Liver (tissue), 9 donors: ENCODE measurements around the gene GTF2E1. TPM values are rescaled to one million over a fixed set of nuclear protein-coding genes. Genes with fewer than 3 reads are reported as not detected.

Experiments used
- DNase-seq: peaks from one replicate; pipeline ENCODE4 v3.0.0-alpha.2; 2017; ENCODE audit warnings: low spot score
- H3K27ac ChIP-seq, 2 donors: one replicate each; pipeline ENCODE4 v1.7.0; 2013; ENCODE audit warnings: inconsistent platforms in 2 of 2, low read length in 2 of 2, control low read depth in 1 of 2, low read depth in 1 of 2, mild to moderate bottlenecking in 1 of 2
- H3K27me3 ChIP-seq, 4 donors: one replicate each; pipeline versions ENCODE4 v1.6.1 to v1.7.0; 2013; ENCODE audit warnings: low read length in 3 of 4, inconsistent platforms in 1 of 4, mild to moderate bottlenecking in 1 of 4, moderate library complexity in 1 of 4; ENCODE audit not compliant: control insufficient read depth in 4 of 4, insufficient read depth in 4 of 4
- H3K36me3 ChIP-seq, 4 donors: one replicate each; pipeline versions ENCODE4 v1.6.1 to v1.7.0; 2013; ENCODE audit warnings: low read length in 3 of 4, mild to moderate bottlenecking in 3 of 4, low read depth in 1 of 4, moderate library complexity in 1 of 4; ENCODE audit not compliant: control insufficient read depth in 4 of 4, insufficient read depth in 3 of 4
- H3K4me1 ChIP-seq, 4 donors: one replicate each; pipeline versions ENCODE4 v1.6.1 to v1.7.0; 2013; ENCODE audit warnings: low read length in 3 of 4, mild to moderate bottlenecking in 3 of 4, moderate library complexity in 1 of 4; ENCODE audit not compliant: control insufficient read depth in 4 of 4, insufficient read depth in 4 of 4
- H3K4me3 ChIP-seq, 3 donors: one replicate each; pipeline versions ENCODE4 v1.6.1 to v1.7.0; 2013; ENCODE audit warnings: low read length in 3 of 3, control low read depth in 1 of 3, low read depth in 1 of 3, mild to moderate bottlenecking in 1 of 3
- H3K9ac ChIP-seq, 2 donors: one replicate each; pipeline ENCODE4 v1.7.0; 2013; ENCODE audit warnings: low read length in 2 of 2, mild to moderate bottlenecking in 2 of 2, moderate library complexity in 2 of 2, control low read depth in 1 of 2, low read depth in 1 of 2
- H3K9me3 ChIP-seq, 4 donors: one replicate each; pipeline versions ENCODE4 v1.6.1 to v1.7.0; 2013; ENCODE audit warnings: low read length in 3 of 4; ENCODE audit not compliant: control insufficient read depth in 4 of 4
- CTCF ChIP-seq: fragments of 150-350 bp; IDR thresholded peaks from 2 replicates; pipeline ENCODE4 v1.5.1; 2017; ENCODE audit warnings: improper control_type of control experiment, low read depth, low read length; ENCODE audit not compliant: missing input control
- EGR1 ChIP-seq, 2 donors: IDR thresholded peaks; 2 replicates each; pipeline ENCODE4 v1.6.1; 2016 to 2018; ENCODE audit warnings: antibody characterized with exemption in 2 of 2, low read depth in 2 of 2
- FOXA1 ChIP-seq: IDR thresholded peaks from 2 replicates; pipeline ENCODE4 v1.6.1; 2016; ENCODE audit warnings: antibody characterized with exemption
- FOXA2 ChIP-seq: IDR thresholded peaks from 2 replicates; pipeline ENCODE4 v1.6.1; 2016; ENCODE audit warnings: antibody characterized with exemption
- HNF4A ChIP-seq, 2 donors: conservative IDR thresholded peaks; 2 replicates each; pipeline ENCODE4 v1.6.1; 2016; ENCODE audit warnings: antibody characterized with exemption in 2 of 2, mild to moderate bottlenecking in 2 of 2
- HNF4G ChIP-seq: IDR thresholded peaks from 2 replicates; pipeline ENCODE4 v1.6.1; 2016; ENCODE audit warnings: antibody characterized with exemption
- NR2F2 ChIP-seq: IDR thresholded peaks from 2 replicates; pipeline ENCODE4 v1.6.1; 2016; ENCODE audit warnings: antibody characterized with exemption
- RAD21 ChIP-seq, 2 donors: IDR thresholded peaks; 2 replicates each; pipeline ENCODE4 v1.6.1; 2016; ENCODE audit warnings: antibody characterized with exemption in 2 of 2, mild to moderate bottlenecking in 2 of 2
- REST ChIP-seq: IDR thresholded peaks from 2 replicates; pipeline ENCODE4 v1.6.1; 2016; ENCODE audit warnings: antibody characterized with exemption, mild to moderate bottlenecking
- SP1 ChIP-seq: IDR thresholded peaks from 2 replicates; pipeline ENCODE4 v1.6.1; 2018; ENCODE audit warnings: antibody characterized with exemption, mild to moderate bottlenecking
- TAF1 ChIP-seq: conservative IDR thresholded peaks from 2 replicates; pipeline ENCODE4 v1.6.1; 2016; ENCODE audit warnings: antibody characterized with exemption, mild to moderate bottlenecking
- WGBS: extraction: QIAGEN DNeasy Blood & Tissue Kit; methylation state at CpG from one replicate; pipeline ENCODE4 v1.1.7; 2013; 5-methylcytosine and 5-hydroxymethylcytosine counted together
- polyA plus RNA-seq, 2 donors: library from polyadenylated mRNA; stranded (reverse) in 1 of 2; unstranded in 1 of 2; fragments of 200-250 nt in 1 of 2; fragments of >200 nt in 1 of 2; fragmentation: Nextera tagmentation in 1 of 2; extraction: Ambion mirVana in 1 of 2; gene quantifications; one replicate each; pipeline versions ENCODE4 v1.2.1 to v1.2.3, GENCODE V29; 2013 to 2015
- total RNA-seq, 2 donors: library from RNA; depleted of rRNA; stranded (reverse); fragments of >200 nt; gene quantifications; one replicate each; pipeline ENCODE4 v1.2.3, GENCODE V29; 2014
- TF ChIP-seq, protein P1 (sequence below): IDR thresholded peaks from 2 replicates; pipeline ENCODE4 v1.6.1; 2016; ENCODE audit warnings: antibody characterized with exemption
- TF ChIP-seq, protein P2 (sequence below): IDR thresholded peaks from 2 replicates; pipeline ENCODE4 v1.6.1; 2016; ENCODE audit warnings: antibody characterized with exemption
- donor health status: healthy.
- donor health status: healthy.
- donor health status: healthy.
- donor health status: healthy.
- donor health status: healthy.

Gene GTF2E1
- total and polyA plus RNA-seq, 4 donors = 2.3 to 9.5 (median 3.9) TPM

- WGBS = 96% methylated on average over 1 of the region's 1 CpG
- DNase-seq = no peak
- peaks cover 0 to 15% (median 12%) of the 10 kb centered on the region in 4 donors for H3K4me1 ChIP-seq
- H3K9ac ChIP-seq = no peak overlapping the region
- no peak overlapping the region for H3K27ac ChIP-seq
- H3K9me3 ChIP-seq = no peaks in the 10 kb centered on the region
- H3K4me3 ChIP-seq = no peak overlapping the region
- H3K36me3 ChIP-seq = no peaks in the 10 kb centered on the region
- no peaks in the 10 kb centered on the region for H3K27me3 ChIP-seq
- TF ChIP-seq SP1 = no peak
- TF ChIP-seq, protein P1, sequence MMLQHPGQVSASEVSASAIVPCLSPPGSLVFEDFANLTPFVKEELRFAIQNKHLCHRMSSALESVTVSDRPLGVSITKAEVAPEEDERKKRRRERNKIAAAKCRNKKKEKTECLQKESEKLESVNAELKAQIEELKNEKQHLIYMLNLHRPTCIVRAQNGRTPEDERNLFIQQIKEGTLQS = no peak
- no peak for TF ChIP-seq FOXA2
- TF ChIP-seq HNF4G = no peak
- no peak for TF ChIP-seq EGR1 (IDR thresholded peaks at IDR 0.05; ENCODE audit: low read depth in 2 of 2)
- no peak for TF ChIP-seq RAD21 (IDR thresholded peaks at IDR 0.05)
- no peak for TF ChIP-seq REST
- TF ChIP-seq TAF1 = no peak
- TF ChIP-seq FOXA1 = no peak
- TF ChIP-seq NR2F2 = no peak
Measured at GRCh38 chr3:120762615-120763014, 20.1 kb downstream of the GTF2E1 start.

DNA sequence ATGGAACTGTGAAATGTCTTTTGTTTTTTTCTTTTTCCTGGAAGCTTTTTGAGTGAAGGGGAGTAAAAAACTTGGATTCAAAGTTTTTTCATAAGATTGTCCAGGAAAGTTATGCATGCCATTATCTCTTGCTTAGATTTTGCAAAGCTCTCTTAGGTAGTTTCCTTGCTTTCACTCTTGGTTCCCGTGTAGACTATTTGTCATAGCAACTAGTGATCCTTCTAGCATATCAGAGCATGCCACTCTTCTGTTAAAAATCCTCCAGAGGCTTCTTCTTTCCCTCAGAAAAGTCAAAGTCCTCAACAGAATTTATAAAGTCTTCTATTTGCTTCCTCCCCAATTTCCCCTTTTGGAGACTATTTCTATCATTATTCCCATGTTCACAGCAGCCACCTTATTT lies 21.1 kb downstream of the GTF2E1 start:
- Histone ChIP-seq H3K27me3 (no peaks in the 10 kb centered on the region), H3K9ac (no peak overlapping the region), H3K4me1 (peaks cover 0 to 15% (median 12%) of the 10 kb centered on the region in 4 donors), H3K4me3 (no peak overlapping the region), H3K9me3 (no peaks in the 10 kb centered on the region), H3K27ac (no peak overlapping the region), H3K36me3 (no peaks in the 10 kb centered on the region)
- WGBS = 72% methylated on average over 1 of the region's 1 CpG
- TF ChIP-seq RAD21 (IDR thresholded peaks at IDR 0.05) (no peak), FOXA2 (no peak), HNF4A (conservative IDR thresholded peaks at IDR 0.05) (no peak), NR2F2 (no peak), EGR1 (IDR thresholded peaks at IDR 0.05; ENCODE audit: low read depth in 2 of 2) (no peak), CTCF (no peak), REST (no peak), TAF1 (no peak)
- TF ChIP-seq, protein P1 = no peak
- TF ChIP-seq, protein P2, sequence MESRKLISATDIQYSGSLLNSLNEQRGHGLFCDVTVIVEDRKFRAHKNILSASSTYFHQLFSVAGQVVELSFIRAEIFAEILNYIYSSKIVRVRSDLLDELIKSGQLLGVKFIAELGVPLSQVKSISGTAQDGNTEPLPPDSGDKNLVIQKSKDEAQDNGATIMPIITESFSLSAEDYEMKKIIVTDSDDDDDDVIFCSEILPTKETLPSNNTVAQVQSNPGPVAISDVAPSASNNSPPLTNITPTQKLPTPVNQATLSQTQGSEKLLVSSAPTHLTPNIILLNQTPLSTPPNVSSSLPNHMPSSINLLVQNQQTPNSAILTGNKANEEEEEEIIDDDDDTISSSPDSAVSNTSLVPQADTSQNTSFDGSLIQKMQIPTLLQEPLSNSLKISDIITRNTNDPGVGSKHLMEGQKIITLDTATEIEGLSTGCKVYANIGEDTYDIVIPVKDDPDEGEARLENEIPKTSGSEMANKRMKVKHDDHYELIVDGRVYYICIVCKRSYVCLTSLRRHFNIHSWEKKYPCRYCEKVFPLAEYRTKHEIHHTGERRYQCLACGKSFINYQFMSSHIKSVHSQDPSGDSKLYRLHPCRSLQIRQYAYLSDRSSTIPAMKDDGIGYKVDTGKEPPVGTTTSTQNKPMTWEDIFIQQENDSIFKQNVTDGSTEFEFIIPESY = no peak
- no peak for DNase-seq
